ENCODE measurements around the gene KMT5B. TPM values are rescaled to one million over a fixed set of nuclear protein-coding genes. Genes with fewer than 3 reads are reported as not detected.

The KMT5B gene
- total RNA-seq, 1 experiment from 2014 or later = 43.8 TPM

DNA sequence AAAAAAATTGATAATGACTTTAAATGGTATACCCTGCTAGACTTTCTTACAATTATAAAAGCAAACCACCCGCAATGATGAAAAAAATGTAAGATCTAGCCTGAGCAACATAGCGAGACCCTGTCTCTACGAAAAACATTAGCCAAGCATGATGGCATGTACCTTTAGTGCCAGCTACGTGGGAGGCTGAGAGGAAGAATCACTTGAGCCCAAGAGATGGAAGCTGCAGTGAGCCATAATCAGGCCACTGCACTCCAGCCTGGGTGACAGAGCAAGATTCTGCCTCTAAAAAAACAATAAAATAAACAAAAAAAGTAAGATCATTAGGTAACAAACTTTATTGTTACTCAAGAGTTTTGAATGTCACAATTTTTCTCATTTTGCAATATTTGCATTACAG, 39.2 kb downstream of the KMT5B start:
- ATAC-seq (no peak), DNase-seq (ENCODE audit: low spot score) (no peak)
- no peaks in the 10 kb centered on the region for H3K27me3 Mint-ChIP-seq (ENCODE audit: low read depth)
- no peak for TF ChIP-seq NR3C1 (CRISPR knock-in tag; conservative IDR thresholded peaks at IDR 0.05; ENCODE audit: low read depth)
- no peak for TF ChIP-seq ZNF416 (CRISPR knock-in tag; IDR thresholded peaks at IDR 0.05)
- no peak for TF ChIP-seq JAZF1 (CRISPR knock-in tag; IDR thresholded peaks at IDR 0.05)
- TF ChIP-seq KAT7 (CRISPR knock-in tag; IDR thresholded peaks at IDR 0.05; ENCODE audit: borderline replicate concordance) = no peak
- TF ChIP-seq, protein P1, sequence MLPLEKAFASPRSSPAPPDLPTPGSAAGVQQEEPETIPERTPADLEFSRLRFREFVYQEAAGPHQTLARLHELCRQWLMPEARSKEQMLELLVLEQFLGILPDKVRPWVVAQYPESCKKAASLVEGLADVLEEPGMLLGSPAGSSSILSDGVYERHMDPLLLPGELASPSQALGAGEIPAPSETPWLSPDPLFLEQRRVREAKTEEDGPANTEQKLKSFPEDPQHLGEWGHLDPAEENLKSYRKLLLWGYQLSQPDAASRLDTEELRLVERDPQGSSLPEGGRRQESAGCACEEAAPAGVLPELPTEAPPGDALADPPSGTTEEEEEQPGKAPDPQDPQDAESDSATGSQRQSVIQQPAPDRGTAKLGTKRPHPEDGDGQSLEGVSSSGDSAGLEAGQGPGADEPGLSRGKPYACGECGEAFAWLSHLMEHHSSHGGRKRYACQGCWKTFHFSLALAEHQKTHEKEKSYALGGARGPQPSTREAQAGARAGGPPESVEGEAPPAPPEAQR (CRISPR knock-in tag; IDR thresholded peaks at IDR 0.05) = no peak
- H3K4me1 Mint-ChIP-seq = peaks cover 3% of the 10 kb centered on the region; the same call in 1 of the 2 replicates
- ChIA-PET CTCF (interaction anchor here (1.6 kb wide), 1 partner anchor 124 kb away, joined by 3 read pairs; no protein-coding TSS in a partner anchor), POLR2A (no interaction called here)
- H3K36me3 Mint-ChIP-seq = peaks cover 50% of the 10 kb centered on the region
- no peak overlapping the region for H3K4me3 Mint-ChIP-seq
- H3K27ac Mint-ChIP-seq = no peak overlapping the region
- no peaks in the 10 kb centered on the region for H3K9me3 Mint-ChIP-seq

DNA sequence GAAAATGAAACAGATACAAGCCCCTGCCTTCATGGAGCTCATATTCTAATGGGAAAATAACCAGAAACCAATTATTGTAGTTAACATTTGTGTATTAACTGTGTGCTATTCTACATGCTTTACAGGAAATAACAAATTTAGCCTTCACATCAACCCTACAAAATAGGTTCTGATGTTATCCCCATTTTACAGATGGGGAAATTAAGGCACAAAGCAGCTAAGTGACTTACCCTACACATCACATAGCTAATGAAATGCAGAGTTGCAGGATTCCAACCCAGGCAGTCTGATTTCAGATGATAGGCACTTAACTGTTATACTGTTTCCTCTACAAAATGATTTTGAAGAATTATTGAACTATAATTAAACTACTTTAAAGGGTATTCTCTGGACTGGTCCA, 43.7 kb downstream of the KMT5B start:
- ChIA-PET CTCF (interaction anchor here (1.3 kb wide), 1 partner anchor 40 kb away, joined by 4 read pairs; no protein-coding TSS in a partner anchor), POLR2A (no interaction called here)
- TF ChIP-seq, protein P2, sequence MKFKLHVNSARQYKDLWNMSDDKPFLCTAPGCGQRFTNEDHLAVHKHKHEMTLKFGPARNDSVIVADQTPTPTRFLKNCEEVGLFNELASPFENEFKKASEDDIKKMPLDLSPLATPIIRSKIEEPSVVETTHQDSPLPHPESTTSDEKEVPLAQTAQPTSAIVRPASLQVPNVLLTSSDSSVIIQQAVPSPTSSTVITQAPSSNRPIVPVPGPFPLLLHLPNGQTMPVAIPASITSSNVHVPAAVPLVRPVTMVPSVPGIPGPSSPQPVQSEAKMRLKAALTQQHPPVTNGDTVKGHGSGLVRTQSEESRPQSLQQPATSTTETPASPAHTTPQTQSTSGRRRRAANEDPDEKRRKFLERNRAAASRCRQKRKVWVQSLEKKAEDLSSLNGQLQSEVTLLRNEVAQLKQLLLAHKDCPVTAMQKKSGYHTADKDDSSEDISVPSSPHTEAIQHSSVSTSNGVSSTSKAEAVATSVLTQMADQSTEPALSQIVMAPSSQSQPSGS (CRISPR knock-in tag; IDR thresholded peaks at IDR 0.05; ENCODE audit: borderline replicate concordance, low read depth) = no peak
- TF ChIP-seq, protein P3, sequence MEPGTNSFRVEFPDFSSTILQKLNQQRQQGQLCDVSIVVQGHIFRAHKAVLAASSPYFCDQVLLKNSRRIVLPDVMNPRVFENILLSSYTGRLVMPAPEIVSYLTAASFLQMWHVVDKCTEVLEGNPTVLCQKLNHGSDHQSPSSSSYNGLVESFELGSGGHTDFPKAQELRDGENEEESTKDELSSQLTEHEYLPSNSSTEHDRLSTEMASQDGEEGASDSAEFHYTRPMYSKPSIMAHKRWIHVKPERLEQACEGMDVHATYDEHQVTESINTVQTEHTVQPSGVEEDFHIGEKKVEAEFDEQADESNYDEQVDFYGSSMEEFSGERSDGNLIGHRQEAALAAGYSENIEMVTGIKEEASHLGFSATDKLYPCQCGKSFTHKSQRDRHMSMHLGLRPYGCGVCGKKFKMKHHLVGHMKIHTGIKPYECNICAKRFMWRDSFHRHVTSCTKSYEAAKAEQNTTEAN (CRISPR knock-in tag; IDR thresholded peaks at IDR 0.05) = no peak
- TF ChIP-seq ATF1 (CRISPR knock-in tag; IDR thresholded peaks at IDR 0.05) = no peak
- TF ChIP-seq ZNF671 (CRISPR knock-in tag; IDR thresholded peaks at IDR 0.05) = no peak
- no peak for TF ChIP-seq NR1H2 (CRISPR knock-in tag; IDR thresholded peaks at IDR 0.05)
- TF ChIP-seq FOXK1 (CRISPR knock-in tag; IDR thresholded peaks at IDR 0.05) = no peak
- TF ChIP-seq ZNF263 (CRISPR knock-in tag; IDR thresholded peaks at IDR 0.05; ENCODE audit: low read depth) = no peak
- ATAC-seq (no peak), DNase-seq (ENCODE audit: low spot score) (no peak)
- H3K27me3 Mint-ChIP-seq (ENCODE audit: low read depth) = no peaks in the 10 kb centered on the region
- peaks cover 45% of the 10 kb centered on the region for H3K36me3 Mint-ChIP-seq
- H3K4me1 Mint-ChIP-seq = no peaks in the 10 kb centered on the region
- no peaks in the 10 kb centered on the region for H3K9me3 Mint-ChIP-seq
- H3K4me3 Mint-ChIP-seq = no peak overlapping the region
- no peak overlapping the region for H3K27ac Mint-ChIP-seq

DNA sequence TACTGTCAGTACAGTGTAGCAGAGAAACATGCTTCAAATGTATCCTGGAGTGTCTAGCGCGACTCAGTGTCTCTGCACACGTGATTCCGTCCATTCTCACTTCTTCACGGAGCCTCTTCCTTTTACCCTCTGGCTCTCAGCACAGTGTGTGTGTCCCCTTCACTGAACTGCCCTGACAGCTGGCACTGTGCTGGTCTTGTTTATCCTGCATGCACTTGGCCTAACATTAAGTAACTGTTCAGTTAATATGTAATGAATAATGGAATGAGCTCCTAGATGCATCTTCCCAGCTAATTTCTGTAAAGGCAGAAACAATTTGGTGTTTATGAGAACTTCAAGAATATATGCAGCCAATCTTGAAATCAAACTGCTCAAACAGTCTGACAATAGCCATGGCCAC, 44.4 kb downstream of the KMT5B start:
- CTCF ChIA-PET = interaction anchor here (1.3 kb wide), 1 partner anchor 40 kb away, joined by 4 read pairs; no protein-coding TSS in a partner anchor

More for the DNA sequence above, 44.4 kb downstream of the KMT5B start:
- Mint-ChIP-seq H3K9me3 (no peaks in the 10 kb centered on the region), H3K27me3 (ENCODE audit: low read depth) (no peaks in the 10 kb centered on the region), H3K4me1 (no peaks in the 10 kb centered on the region), H3K4me3 (no peak overlapping the region), H3K36me3 (peaks cover 37% of the 10 kb centered on the region), H3K27ac (no peak overlapping the region)
- TF ChIP-seq, protein P4, sequence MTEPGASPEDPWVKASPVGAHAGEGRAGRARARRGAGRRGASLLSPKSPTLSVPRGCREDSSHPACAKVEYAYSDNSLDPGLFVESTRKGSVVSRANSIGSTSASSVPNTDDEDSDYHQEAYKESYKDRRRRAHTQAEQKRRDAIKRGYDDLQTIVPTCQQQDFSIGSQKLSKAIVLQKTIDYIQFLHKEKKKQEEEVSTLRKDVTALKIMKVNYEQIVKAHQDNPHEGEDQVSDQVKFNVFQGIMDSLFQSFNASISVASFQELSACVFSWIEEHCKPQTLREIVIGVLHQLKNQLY (CRISPR knock-in tag; IDR thresholded peaks at IDR 0.05) = no peak
- TF ChIP-seq, protein P5, sequence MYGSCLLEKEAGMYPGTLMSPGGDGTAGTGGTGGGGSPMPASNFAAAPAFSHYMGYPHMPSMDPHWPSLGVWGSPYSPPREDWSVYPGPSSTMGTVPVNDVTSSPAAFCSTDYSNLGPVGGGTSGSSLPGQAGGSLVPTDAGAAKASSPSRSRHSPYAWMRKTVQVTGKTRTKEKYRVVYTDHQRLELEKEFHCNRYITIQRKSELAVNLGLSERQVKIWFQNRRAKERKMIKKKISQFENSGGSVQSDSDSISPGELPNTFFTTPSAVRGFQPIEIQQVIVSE (CRISPR knock-in tag; IDR thresholded peaks at IDR 0.05; ENCODE audit: borderline replicate concordance) = no peak
- TF ChIP-seq TCF7 (CRISPR knock-in tag; IDR thresholded peaks at IDR 0.05; ENCODE audit: low read depth) = no peak
- TF ChIP-seq, protein P6, sequence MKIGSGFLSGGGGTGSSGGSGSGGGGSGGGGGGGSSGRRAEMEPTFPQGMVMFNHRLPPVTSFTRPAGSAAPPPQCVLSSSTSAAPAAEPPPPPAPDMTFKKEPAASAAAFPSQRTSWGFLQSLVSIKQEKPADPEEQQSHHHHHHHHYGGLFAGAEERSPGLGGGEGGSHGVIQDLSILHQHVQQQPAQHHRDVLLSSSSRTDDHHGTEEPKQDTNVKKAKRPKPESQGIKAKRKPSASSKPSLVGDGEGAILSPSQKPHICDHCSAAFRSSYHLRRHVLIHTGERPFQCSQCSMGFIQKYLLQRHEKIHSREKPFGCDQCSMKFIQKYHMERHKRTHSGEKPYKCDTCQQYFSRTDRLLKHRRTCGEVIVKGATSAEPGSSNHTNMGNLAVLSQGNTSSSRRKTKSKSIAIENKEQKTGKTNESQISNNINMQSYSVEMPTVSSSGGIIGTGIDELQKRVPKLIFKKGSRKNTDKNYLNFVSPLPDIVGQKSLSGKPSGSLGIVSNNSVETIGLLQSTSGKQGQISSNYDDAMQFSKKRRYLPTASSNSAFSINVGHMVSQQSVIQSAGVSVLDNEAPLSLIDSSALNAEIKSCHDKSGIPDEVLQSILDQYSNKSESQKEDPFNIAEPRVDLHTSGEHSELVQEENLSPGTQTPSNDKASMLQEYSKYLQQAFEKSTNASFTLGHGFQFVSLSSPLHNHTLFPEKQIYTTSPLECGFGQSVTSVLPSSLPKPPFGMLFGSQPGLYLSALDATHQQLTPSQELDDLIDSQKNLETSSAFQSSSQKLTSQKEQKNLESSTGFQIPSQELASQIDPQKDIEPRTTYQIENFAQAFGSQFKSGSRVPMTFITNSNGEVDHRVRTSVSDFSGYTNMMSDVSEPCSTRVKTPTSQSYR (CRISPR knock-in tag; IDR thresholded peaks at IDR 0.05) = no peak
- TF ChIP-seq GTF2I (CRISPR knock-in tag; conservative IDR thresholded peaks at IDR 0.05) = no peak
- TF ChIP-seq, protein P7, sequence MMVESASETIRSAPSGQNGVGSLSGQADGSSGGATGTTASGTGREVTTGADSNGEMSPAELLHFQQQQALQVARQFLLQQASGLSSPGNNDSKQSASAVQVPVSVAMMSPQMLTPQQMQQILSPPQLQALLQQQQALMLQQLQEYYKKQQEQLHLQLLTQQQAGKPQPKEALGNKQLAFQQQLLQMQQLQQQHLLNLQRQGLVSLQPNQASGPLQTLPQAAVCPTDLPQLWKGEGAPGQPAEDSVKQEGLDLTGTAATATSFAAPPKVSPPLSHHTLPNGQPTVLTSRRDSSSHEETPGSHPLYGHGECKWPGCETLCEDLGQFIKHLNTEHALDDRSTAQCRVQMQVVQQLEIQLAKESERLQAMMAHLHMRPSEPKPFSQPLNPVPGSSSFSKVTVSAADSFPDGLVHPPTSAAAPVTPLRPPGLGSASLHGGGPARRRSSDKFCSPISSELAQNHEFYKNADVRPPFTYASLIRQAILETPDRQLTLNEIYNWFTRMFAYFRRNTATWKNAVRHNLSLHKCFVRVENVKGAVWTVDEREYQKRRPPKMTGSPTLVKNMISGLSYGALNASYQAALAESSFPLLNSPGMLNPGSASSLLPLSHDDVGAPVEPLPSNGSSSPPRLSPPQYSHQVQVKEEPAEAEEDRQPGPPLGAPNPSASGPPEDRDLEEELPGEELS (CRISPR knock-in tag; IDR thresholded peaks at IDR 0.05) = no peak
- TF ChIP-seq, protein P8, sequence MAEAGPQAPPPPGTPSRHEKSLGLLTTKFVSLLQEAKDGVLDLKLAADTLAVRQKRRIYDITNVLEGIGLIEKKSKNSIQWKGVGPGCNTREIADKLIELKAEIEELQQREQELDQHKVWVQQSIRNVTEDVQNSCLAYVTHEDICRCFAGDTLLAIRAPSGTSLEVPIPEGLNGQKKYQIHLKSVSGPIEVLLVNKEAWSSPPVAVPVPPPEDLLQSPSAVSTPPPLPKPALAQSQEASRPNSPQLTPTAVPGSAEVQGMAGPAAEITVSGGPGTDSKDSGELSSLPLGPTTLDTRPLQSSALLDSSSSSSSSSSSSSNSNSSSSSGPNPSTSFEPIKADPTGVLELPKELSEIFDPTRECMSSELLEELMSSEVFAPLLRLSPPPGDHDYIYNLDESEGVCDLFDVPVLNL (CRISPR knock-in tag; IDR thresholded peaks at IDR 0.05; ENCODE audit: borderline replicate concordance, low read depth) = no peak
- TF ChIP-seq GABPB1 (CRISPR knock-in tag; IDR thresholded peaks at IDR 0.05) = no peak
- TF ChIP-seq ZNF416 (CRISPR knock-in tag; IDR thresholded peaks at IDR 0.05) = no peak
- no peak for DNase-seq (ENCODE audit: low spot score)
- ATAC-seq = no peak
- POLR2A ChIA-PET = no interaction called here
